ENCODE measurements around the gene NDUFV2. TPM values are rescaled to one million over a fixed set of nuclear protein-coding genes. Genes with fewer than 3 reads are reported as not detected.

The NDUFV2 gene
- total and polyA plus RNA-seq, 2 of the 13 experiments (the other 11 are each of a cell fraction or from before 2014, with no cell fraction given), result 216 to 299 TPM

DNA sequence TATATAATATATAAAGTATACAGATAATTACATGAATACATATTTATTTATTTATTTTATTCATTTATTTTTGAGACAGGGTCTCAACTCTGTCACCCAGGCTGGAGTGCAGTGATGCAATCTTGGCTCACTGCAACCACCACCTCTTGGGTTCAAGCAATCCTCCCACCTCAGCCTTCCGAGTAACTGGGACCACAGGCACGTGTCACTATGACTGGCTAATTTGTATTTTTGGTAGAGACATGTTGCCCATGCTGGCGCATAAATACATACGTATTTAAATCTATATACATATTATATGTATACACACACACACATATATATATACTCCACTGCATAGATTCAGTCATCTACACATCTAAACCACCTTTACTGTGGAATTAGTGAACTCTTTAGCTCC, 20.6 kb upstream of the NDUFV2 start (continued):
- TF ChIP-seq, protein P1, sequence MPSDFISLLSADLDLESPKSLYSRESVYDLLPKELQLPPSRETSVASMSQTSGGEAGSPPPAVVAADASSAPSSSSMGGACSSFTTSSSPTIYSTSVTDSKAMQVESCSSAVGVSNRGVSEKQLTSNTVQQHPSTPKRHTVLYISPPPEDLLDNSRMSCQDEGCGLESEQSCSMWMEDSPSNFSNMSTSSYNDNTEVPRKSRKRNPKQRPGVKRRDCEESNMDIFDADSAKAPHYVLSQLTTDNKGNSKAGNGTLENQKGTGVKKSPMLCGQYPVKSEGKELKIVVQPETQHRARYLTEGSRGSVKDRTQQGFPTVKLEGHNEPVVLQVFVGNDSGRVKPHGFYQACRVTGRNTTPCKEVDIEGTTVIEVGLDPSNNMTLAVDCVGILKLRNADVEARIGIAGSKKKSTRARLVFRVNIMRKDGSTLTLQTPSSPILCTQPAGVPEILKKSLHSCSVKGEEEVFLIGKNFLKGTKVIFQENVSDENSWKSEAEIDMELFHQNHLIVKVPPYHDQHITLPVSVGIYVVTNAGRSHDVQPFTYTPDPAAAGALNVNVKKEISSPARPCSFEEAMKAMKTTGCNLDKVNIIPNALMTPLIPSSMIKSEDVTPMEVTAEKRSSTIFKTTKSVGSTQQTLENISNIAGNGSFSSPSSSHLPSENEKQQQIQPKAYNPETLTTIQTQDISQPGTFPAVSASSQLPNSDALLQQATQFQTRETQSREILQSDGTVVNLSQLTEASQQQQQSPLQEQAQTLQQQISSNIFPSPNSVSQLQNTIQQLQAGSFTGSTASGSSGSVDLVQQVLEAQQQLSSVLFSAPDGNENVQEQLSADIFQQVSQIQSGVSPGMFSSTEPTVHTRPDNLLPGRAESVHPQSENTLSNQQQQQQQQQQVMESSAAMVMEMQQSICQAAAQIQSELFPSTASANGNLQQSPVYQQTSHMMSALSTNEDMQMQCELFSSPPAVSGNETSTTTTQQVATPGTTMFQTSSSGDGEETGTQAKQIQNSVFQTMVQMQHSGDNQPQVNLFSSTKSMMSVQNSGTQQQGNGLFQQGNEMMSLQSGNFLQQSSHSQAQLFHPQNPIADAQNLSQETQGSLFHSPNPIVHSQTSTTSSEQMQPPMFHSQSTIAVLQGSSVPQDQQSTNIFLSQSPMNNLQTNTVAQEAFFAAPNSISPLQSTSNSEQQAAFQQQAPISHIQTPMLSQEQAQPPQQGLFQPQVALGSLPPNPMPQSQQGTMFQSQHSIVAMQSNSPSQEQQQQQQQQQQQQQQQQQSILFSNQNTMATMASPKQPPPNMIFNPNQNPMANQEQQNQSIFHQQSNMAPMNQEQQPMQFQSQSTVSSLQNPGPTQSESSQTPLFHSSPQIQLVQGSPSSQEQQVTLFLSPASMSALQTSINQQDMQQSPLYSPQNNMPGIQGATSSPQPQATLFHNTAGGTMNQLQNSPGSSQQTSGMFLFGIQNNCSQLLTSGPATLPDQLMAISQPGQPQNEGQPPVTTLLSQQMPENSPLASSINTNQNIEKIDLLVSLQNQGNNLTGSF (CRISPR knock-in tag; IDR thresholded peaks at IDR 0.05), result no peak
- TF ChIP-seq, protein P2, sequence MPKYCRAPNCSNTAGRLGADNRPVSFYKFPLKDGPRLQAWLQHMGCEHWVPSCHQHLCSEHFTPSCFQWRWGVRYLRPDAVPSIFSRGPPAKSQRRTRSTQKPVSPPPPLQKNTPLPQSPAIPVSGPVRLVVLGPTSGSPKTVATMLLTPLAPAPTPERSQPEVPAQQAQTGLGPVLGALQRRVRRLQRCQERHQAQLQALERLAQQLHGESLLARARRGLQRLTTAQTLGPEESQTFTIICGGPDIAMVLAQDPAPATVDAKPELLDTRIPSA (CRISPR knock-in tag; IDR thresholded peaks at IDR 0.05; ENCODE audit: borderline replicate concordance), result no peak

DNA sequence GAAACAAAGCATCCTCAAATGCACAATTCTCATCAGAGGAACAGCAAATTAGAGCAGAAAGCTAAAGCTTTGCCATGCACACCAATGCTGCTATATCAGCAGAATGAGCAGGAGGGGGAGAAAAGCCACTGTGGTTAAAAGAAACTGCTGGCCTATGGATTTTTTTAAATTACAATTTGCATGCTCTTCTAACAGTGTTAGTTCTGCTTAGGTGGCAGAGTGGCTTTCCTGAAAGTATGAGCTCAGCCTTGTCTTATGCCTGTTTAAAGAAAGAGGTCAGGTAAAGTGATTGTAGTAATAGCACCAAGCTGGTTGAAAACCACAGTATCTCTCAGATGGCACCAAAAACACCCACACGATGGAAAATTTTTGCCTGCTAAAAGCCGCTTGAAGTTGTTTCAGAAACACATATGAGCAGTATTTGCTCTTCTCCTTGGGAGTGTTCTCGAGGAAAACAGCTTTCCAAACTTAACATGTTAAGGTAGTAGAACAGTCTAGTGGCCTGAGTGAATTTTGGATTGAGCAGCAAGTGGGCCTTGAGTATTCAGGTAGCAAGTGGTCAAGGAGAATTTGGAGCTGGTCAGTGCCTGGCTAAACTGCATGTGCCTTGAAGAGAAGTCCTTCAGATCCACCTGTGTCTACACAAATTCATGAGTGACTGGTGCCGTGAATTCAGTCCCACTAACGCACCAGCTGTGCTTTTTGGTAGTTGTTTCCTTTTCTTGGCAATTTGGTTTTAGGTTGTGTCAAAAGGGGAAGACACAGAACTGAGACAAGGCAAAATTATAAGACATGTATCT, 19.6 kb upstream of the NDUFV2 start:
- intact Hi-C loops (cut with micrococcal nuclease; ENCODE audit: unreplicated experiment), result no loop called here
- no peak overlapping the region; the same call in 1 of the 2 replicates for H3K9ac ChIP-seq (ENCODE audit: insufficient read depth, low read depth, low read length)
- H3K36me3 ChIP-seq (replicated peaks in 1 of 2; ENCODE audit: control insufficient read depth in 1 of 2, insufficient read depth in 2 of 2, low read length in 2 of 2), result no peaks in the 10 kb centered on the region
- H3K4me1 ChIP-seq (ENCODE audit: insufficient read depth, low read length), result peaks cover 38% of the 10 kb centered on the region
- no TSS peak for BruUV-seq (replicated peaks)
- no peak overlapping the region for H3K27ac ChIP-seq (ENCODE audit: extremely low read length, insufficient read depth, low read length)
- peak overlapping the region; percentile 52 for H2AFZ ChIP-seq (ENCODE audit: low read length)
- TF ChIP-seq MBD4 (IDR thresholded peaks at IDR 0.05; ENCODE audit: borderline replicate concordance, low read length) (no peak), MAFF (IDR thresholded peaks at IDR 0.05; ENCODE audit: low read depth, low read length) (peak; percentile 56; the same call in 1 of the 2 replicates), ZNF292 (CRISPR knock-in tag; IDR thresholded peaks at IDR 0.05; ENCODE audit: borderline replicate concordance, low read depth) (no peak), MZF1 (CRISPR knock-in tag; IDR thresholded peaks at IDR 0.05; ENCODE audit: borderline replicate concordance) (no peak), GZF1 (CRISPR knock-in tag; IDR thresholded peaks at IDR 0.05) (no peak), TBX2 (CRISPR knock-in tag; IDR thresholded peaks at IDR 0.05; ENCODE audit: borderline replicate concordance) (no peak), MAFK (conservative IDR thresholded peaks at IDR 0.05 in 1 of 2, IDR thresholded peaks at IDR 0.05 in 1 of 2; ENCODE audit: low read length in 2 of 2) (peak; percentile 47 to 66), ZNF883 (CRISPR knock-in tag; IDR thresholded peaks at IDR 0.05; ENCODE audit: not compliant biosample characterization) (no peak), SRF (IDR thresholded peaks at IDR 0.05; ENCODE audit: low read depth, low read length) (no peak), WIZ (CRISPR knock-in tag; IDR thresholded peaks at IDR 0.05) (no peak), HHEX (CRISPR knock-in tag; IDR thresholded peaks at IDR 0.05) (no peak), HNF4A (CRISPR knock-in tag; IDR thresholded peaks at IDR 0.05) (no peak), ARHGAP35 (CRISPR knock-in tag; IDR thresholded peaks at IDR 0.05; ENCODE audit: borderline replicate concordance) (no peak)
- TF ChIP-seq, protein P3, sequence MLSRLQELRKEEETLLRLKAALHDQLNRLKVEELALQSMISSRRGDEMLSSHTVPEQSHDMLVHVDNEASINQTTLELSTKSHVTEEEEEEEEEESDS (CRISPR knock-in tag; IDR thresholded peaks at IDR 0.05; ENCODE audit: borderline replicate concordance), result no peak
- in situ Hi-C loops (cut with HindIII; ENCODE audit: extremely low pct_ligation_motif_present, low pct_unique_long_range_greater_than_20kb), result no loop called here
- POLR2A ChIA-PET, result interaction anchor here (1.4 to 1.6 kb wide), 2 partner anchors 9 to 11 kb away, joined by 6 to 7 read pairs; no protein-coding TSS in a partner anchor
- H3K4me3 ChIP-seq (replicated peaks in 1 of 3; ENCODE audit: insufficient read depth in 1 of 3, low read depth in 2 of 3, low read length in 3 of 3), result no peak overlapping the region
- no peak for ATAC-seq
- no peaks in the 10 kb centered on the region for H3K79me2 ChIP-seq (ENCODE audit: insufficient read depth, low read length)
- WGBS (ENCODE audit: low lambda C conversion rate), result 37% methylated on average over 5 of the region's 5 CpGs
- DNase-seq (ENCODE audit: low spot score), result no peak
- peak overlapping the region; percentile 30 for H3K4me2 ChIP-seq (ENCODE audit: low read depth, low read length)
- H4K20me1 ChIP-seq (ENCODE audit: insufficient read depth, low read length), result no peaks in the 10 kb centered on the region
- H3K9me3 ChIP-seq (ENCODE audit: low read length), result no peaks in the 10 kb centered on the region
- CTCF ChIA-PET (ENCODE audit: low intra/inter-chr PET ratio, low total read pairs), result no interaction called here
- H3K27me3 ChIP-seq (ENCODE audit: control insufficient read depth in 1 of 2, insufficient read depth in 2 of 2, low read length in 2 of 2), result no peaks in the 10 kb centered on the region
- FAIRE-seq, result no peak
